H9 (cell line): ENCODE results near the gene SPC24. TPM values are rescaled to one million over a fixed set of nuclear protein-coding genes. Genes with fewer than 3 reads are reported as not detected.

Experiments used
- DNase-seq: peaks from one replicate; pipeline ENCODE4 v3.0.0-alpha.2; 2017
- H2AFZ ChIP-seq: one replicate; pipeline ENCODE4 v1.6.1; 2013; ENCODE audit warnings: mild to moderate bottlenecking, low read length, control low read depth, moderate library complexity
- H2AK5ac ChIP-seq: 2 replicates; pipeline ENCODE4 v1.6.1; 2013; ENCODE audit warnings: low read length, control low read depth, mixed read lengths; ENCODE audit not compliant: insufficient read length
- H2BK120ac ChIP-seq: one replicate; pipeline ENCODE4 v1.6.1; 2013; ENCODE audit warnings: low read depth, mild to moderate bottlenecking, low read length, control low read depth, inconsistent platforms; ENCODE audit not compliant: poor library complexity, severe bottlenecking
- H2BK12ac ChIP-seq: 2 replicates; pipeline ENCODE4 v1.6.1; 2013; ENCODE audit warnings: low read length, control low read depth, mixed read lengths, low read depth; ENCODE audit not compliant: insufficient read length
- H2BK15ac ChIP-seq: 2 replicates; pipeline ENCODE4 v1.6.1; 2013; ENCODE audit warnings: low read depth, low read length, control low read depth
- H2BK20ac ChIP-seq: one replicate; pipeline ENCODE4 v1.6.1; 2013; ENCODE audit warnings: low read depth, mild to moderate bottlenecking, low read length, control low read depth, inconsistent platforms; ENCODE audit not compliant: poor library complexity, severe bottlenecking
- H2BK5ac ChIP-seq: 2 replicates; pipeline ENCODE4 v1.6.1; 2013; ENCODE audit warnings: low read length, control low read depth, mixed read lengths; ENCODE audit not compliant: insufficient read length
- H3K14ac ChIP-seq: 2 replicates; pipeline ENCODE4 v1.6.1; 2013; ENCODE audit warnings: low read length, control low read depth; ENCODE audit not compliant: insufficient read depth
- H3K18ac ChIP-seq: 2 replicates; pipeline ENCODE4 v1.6.1; 2013; ENCODE audit warnings: low read depth, mild to moderate bottlenecking, mixed read lengths, low read length, control low read depth; ENCODE audit not compliant: insufficient read length
- H3K23ac ChIP-seq: 2 replicates; pipeline ENCODE4 v1.6.1; 2013; ENCODE audit warnings: low read length, control low read depth, mixed read lengths, low read depth; ENCODE audit not compliant: insufficient read length
- H3K23me2 ChIP-seq: 2 replicates; pipeline ENCODE4 v1.6.1; 2013; ENCODE audit warnings: low read depth, mild to moderate bottlenecking, mixed read lengths, low read length, control low read depth; ENCODE audit not compliant: insufficient read length, poor library complexity, severe bottlenecking
- H3K27ac ChIP-seq: 2 replicates; pipeline ENCODE4 v1.5.1; 2013; ENCODE audit warnings: low read length, control low read depth, mixed read lengths, low read depth; ENCODE audit not compliant: insufficient read length
- H3K27me3 ChIP-seq: 2 replicates; pipeline ENCODE4 v1.6.1; 2013; ENCODE audit warnings: low read length, control low read depth, inconsistent platforms; ENCODE audit not compliant: insufficient read depth
- H3K4ac ChIP-seq: 2 replicates; pipeline ENCODE4 v1.6.1; 2013; ENCODE audit warnings: low read depth, mild to moderate bottlenecking, control low read depth, inconsistent platforms, low read length, moderate library complexity
- H3K4me1 ChIP-seq: 2 replicates; pipeline ENCODE4 v1.6.1; 2013; ENCODE audit warnings: low read length, control low read depth, inconsistent platforms; ENCODE audit not compliant: insufficient read depth
- H3K4me2 ChIP-seq: 2 replicates; pipeline ENCODE4 v1.6.1; 2013; ENCODE audit warnings: low read length, control low read depth, mixed read lengths; ENCODE audit not compliant: insufficient read length, insufficient read depth
- H3K56ac ChIP-seq: 2 replicates; pipeline ENCODE4 v1.6.1; 2013; ENCODE audit warnings: low read depth, mild to moderate bottlenecking, mixed read lengths, low read length, control low read depth; ENCODE audit not compliant: insufficient read length
- H3K79me1 ChIP-seq: 2 replicates; pipeline ENCODE4 v1.6.1; 2013; ENCODE audit warnings: low read depth, mild to moderate bottlenecking, moderate library complexity, low read length, control low read depth, inconsistent platforms; ENCODE audit not compliant: insufficient read depth, poor library complexity, severe bottlenecking
- H3K79me2 ChIP-seq: 2 replicates; pipeline ENCODE4 v1.6.1; 2013; ENCODE audit warnings: low read length, control low read depth, inconsistent platforms; ENCODE audit not compliant: insufficient read depth
- H3K9ac ChIP-seq: 2 replicates; pipeline ENCODE4 v1.6.1; 2013; ENCODE audit warnings: low read length, control low read depth, mixed read lengths; ENCODE audit not compliant: insufficient read length; ENCODE audit errors: extremely low read depth
- H3K9me3 ChIP-seq: one replicate; pipeline ENCODE4 v1.6.1; 2013; ENCODE audit warnings: low read depth, low read length, inconsistent platforms; ENCODE audit not compliant: control insufficient read depth
- H3T11ph ChIP-seq: one replicate; pipeline ENCODE4 v1.6.1; 2013; ENCODE audit warnings: mild to moderate bottlenecking, low read length, control low read depth, inconsistent platforms
- H4K20me1 ChIP-seq: one replicate; pipeline ENCODE4 v1.6.1; 2013; ENCODE audit not compliant: control insufficient read depth, insufficient read length, insufficient read depth
- H4K5ac ChIP-seq: 2 replicates; pipeline ENCODE4 v1.6.1; 2013; ENCODE audit warnings: low read depth, mild to moderate bottlenecking, mixed read lengths, low read length, control low read depth; ENCODE audit not compliant: insufficient read length
- H4K8ac ChIP-seq: replicated peaks from 2 replicates; pipeline ENCODE4 v1.6.1; 2013; ENCODE audit warnings: low read length, control low read depth, mixed read lengths, low read depth; ENCODE audit not compliant: insufficient read length
- H4K91ac ChIP-seq: 2 replicates; pipeline ENCODE4 v1.6.1; 2013; ENCODE audit warnings: low read depth, mild to moderate bottlenecking, moderate library complexity, mixed read lengths, low read length, control low read depth; ENCODE audit not compliant: insufficient read length
- H3K27ac Mint-ChIP-seq, 3 experiments: 2 replicates in 2 of 3; 3 replicates in 1 of 3; pipeline ENCODE4 v1.8.0; 2020 to 2021; ENCODE audit warnings: mixed read lengths in 3 of 3, mild to moderate bottlenecking in 1 of 3, moderate library complexity in 1 of 3
- H3K27me3 Mint-ChIP-seq: 2 replicates; pipeline ENCODE4 v1.8.0; 2021; ENCODE audit warnings: low read depth, mild to moderate bottlenecking, moderate library complexity, mixed read lengths
- H3K36me3 Mint-ChIP-seq, 3 experiments: 2 replicates in 2 of 3; 3 replicates in 1 of 3; pipeline ENCODE4 v1.8.0; 2020 to 2021; ENCODE audit warnings: low read depth in 3 of 3, mixed read lengths in 3 of 3; ENCODE audit not compliant: insufficient read depth in 1 of 3
- H3K4me1 Mint-ChIP-seq, 2 experiments: 2 replicates each; pipeline ENCODE4 v1.8.0; 2020; ENCODE audit warnings: mixed read lengths in 2 of 2
- H3K4me3 Mint-ChIP-seq, 2 experiments: 2 replicates in 1 of 2; 3 replicates in 1 of 2; pipeline ENCODE4 v1.8.0; 2020 to 2021; ENCODE audit warnings: mild to moderate bottlenecking in 2 of 2, mixed read lengths in 2 of 2, moderate library complexity in 1 of 2
- H3K9me3 Mint-ChIP-seq, 2 experiments: 2 replicates in 1 of 2; 3 replicates in 1 of 2; pipeline ENCODE4 v1.8.0; 2020; ENCODE audit warnings: mild to moderate bottlenecking in 2 of 2, mixed read lengths in 2 of 2, moderate library complexity in 1 of 2
- CTCF ChIP-seq: fragments of 200-600 bp; sonication (generic); conservative IDR thresholded peaks from 3 replicates; pipeline ENCODE4 v1.8.0; 2021; ENCODE audit warnings: antibody characterized with exemption, mild to moderate bottlenecking
- WGBS: extraction: QIAGEN DNeasy Blood & Tissue Kit; methylation state at CpG from one replicate; pipeline ENCODE4 v1.1.7; 2013; ENCODE audit warnings: missing lambda C conversion rate, low lambda C conversion rate, mixed read lengths; ENCODE audit not compliant: insufficient read length; ENCODE audit errors: extremely low coverage; 5-methylcytosine and 5-hydroxymethylcytosine counted together
- total RNA-seq: library from RNA; stranded (reverse); gene quantifications from 2 replicates; pipeline ENCODE4 v1.2.1, GENCODE V29; 2021

SPC24 gene
- total RNA-seq, 1 experiment from 2014 or later = 51.5 TPM

GRCh38 chr19:11127905-11128304 is 27.7 kb downstream of the SPC24 start:
- no peak overlapping the region for H3K56ac ChIP-seq
- no peak overlapping the region for H2BK12ac ChIP-seq
- H3K27ac Mint-ChIP-seq = peak overlapping the region in 1 of 3 experiments; percentile 83; a peak in 4 of 7 replicates
- no peak overlapping the region for H2BK120ac ChIP-seq
- WGBS = no CpG with 5 or more reads among the region's 15 CpGs
- H3K4me1 Mint-ChIP-seq = no peaks in the 10 kb centered on the region
- H3K23me2 ChIP-seq = no peaks in the 10 kb centered on the region
- H3K23ac ChIP-seq = no peak overlapping the region
- H3K4me1 ChIP-seq = no peaks in the 10 kb centered on the region
- peaks cover 3% of the 10 kb centered on the region for H3K79me1 ChIP-seq
- H2BK20ac ChIP-seq = no peak overlapping the region
- H3K18ac ChIP-seq = no peak overlapping the region
- no peaks in the 10 kb centered on the region for H3K27me3 Mint-ChIP-seq
- no peak overlapping the region for H3K27ac ChIP-seq
- H3K9me3 Mint-ChIP-seq = no peaks in the 10 kb centered on the region
- H4K5ac ChIP-seq = no peak overlapping the region
- H2AK5ac ChIP-seq = no peak overlapping the region
- H3K36me3 Mint-ChIP-seq = peaks cover 60 to 91% (median 81%) of the 10 kb centered on the region in 3 experiments
- H3K4ac ChIP-seq = no peak overlapping the region
- no peak for DNase-seq
- TF ChIP-seq CTCF = no peak
- no peak overlapping the region for H4K91ac ChIP-seq
- H4K8ac ChIP-seq = peak overlapping the region; percentile 3
- H3K9ac ChIP-seq = no peak overlapping the region
- peaks cover 5% of the 10 kb centered on the region for H4K20me1 ChIP-seq
- H2BK15ac ChIP-seq = no peak overlapping the region
- H2BK5ac ChIP-seq = no peak overlapping the region
- no peak overlapping the region for H2AFZ ChIP-seq
- no peaks in the 10 kb centered on the region for H3K79me2 ChIP-seq
- no peak overlapping the region for H3T11ph ChIP-seq
- H3K9me3 ChIP-seq = no peaks in the 10 kb centered on the region
- H3K4me3 Mint-ChIP-seq = no peak overlapping the region; a peak in 1 of 5 replicates
- no peak overlapping the region; the same call in 1 of the 2 replicates for H3K14ac ChIP-seq
- no peaks in the 10 kb centered on the region for H3K27me3 ChIP-seq
- no peak overlapping the region for H3K4me2 ChIP-seq
